ENCODE data around the gene NFIA.

The NFIA gene

GRCh38 chr1:61474963-61475362, 392.6 kb downstream of the NFIA start:
- no peak for DNase-seq

- no peak for DNase-seq
Observed at GRCh38 chr1:61477301-61477700, 394.9 kb downstream of the NFIA start.

- no peak for DNase-seq
Observed at GRCh38 chr1:61480273-61480935, 398.0 kb downstream of the NFIA start.

- no peak for DNase-seq
Observed at GRCh38 chr1:61481315-61481715, 399.0 kb downstream of the NFIA start.

GRCh38 chr1:61482170-61482734, 399.9 kb downstream of the NFIA start:
- DNase-seq: no peak

GRCh38 chr1:61486783-61487536, 404.6 kb downstream of the NFIA start:
- no peak for DNase-seq

GRCh38 chr1:61487801-61488200, 405.4 kb downstream of the NFIA start:
- no peak for DNase-seq

- no peak for DNase-seq
Observed at GRCh38 chr1:61490924-61491323, 408.6 kb downstream of the NFIA start.

GRCh38 chr1:61491497-61491896, 409.1 kb downstream of the NFIA start:
- DNase-seq: no peak

GRCh38 chr1:61494000-61494399, 411.6 kb downstream of the NFIA start:
- no peak for DNase-seq

- no peak for DNase-seq
Observed at GRCh38 chr1:61496501-61496900, 414.1 kb downstream of the NFIA start.

- DNase-seq: no peak
Observed at GRCh38 chr1:61497013-61497412, 414.7 kb downstream of the NFIA start.

- DNase-seq: no peak
Observed at GRCh38 chr1:61498342-61498741, 416.0 kb downstream of the NFIA start.

GRCh38 chr1:61501971-61502916, 419.9 kb downstream of the NFIA start:
- no peak for DNase-seq

GRCh38 chr1:61504305-61504704, 421.9 kb downstream of the NFIA start:
- no peak for DNase-seq

- no peak for DNase-seq
Observed at GRCh38 chr1:61504852-61505390, 422.6 kb downstream of the NFIA start.

- DNase-seq: no peak
Observed at GRCh38 chr1:61506236-61506635, 423.9 kb downstream of the NFIA start.

GRCh38 chr1:61506944-61507500, 424.7 kb downstream of the NFIA start:
- no peak for DNase-seq
